Fibroblast of mammary gland (primary cell): ENCODE data around the gene SPTLC1.
A peak's percentile ranks its signal among the peaks of the same experiment; 100 is the strongest.
"Not testable (repeated sequence)": the region's sequence is repeated elsewhere in the genome, so short reads cannot be mapped to it uniquely, and the experiment has no call there.

Source experiments
- DNase-seq: peaks from one replicate; pipeline ENCODE4 v3.0.0-alpha.2; 2010; ENCODE audit warnings: low read depth
- H3K4me3 ChIP-seq: 2 replicates; pipeline ENCODE4 v1.5.1; 2011; ENCODE audit warnings: low read depth, mild to moderate bottlenecking, low read length, moderate library complexity; ENCODE audit not compliant: control insufficient read depth
- CTCF ChIP-seq: conservative IDR thresholded peaks from 2 replicates; pipeline ENCODE4 v1.5.1; 2011; ENCODE audit warnings: low read depth, low read length, inconsistent platforms; ENCODE audit not compliant: control insufficient read depth, insufficient read depth

SPTLC1 gene

GRCh38 chr9:92158097-92158601 lies 42.9 kb upstream of the SPTLC1 start:
- no peak for DNase-seq
- no peak overlapping the region for H3K4me3 ChIP-seq
- TF ChIP-seq CTCF: no peak

GRCh38 chr9:92155736-92156135 lies 40.5 kb upstream of the SPTLC1 start:
- H3K4me3 ChIP-seq, DNase-seq: not testable (repeated sequence)

- no peak for DNase-seq
- no peak overlapping the region for H3K4me3 ChIP-seq
These were observed 40.0 kb upstream of the SPTLC1 start for GRCh38 chr9:92155221-92155620.

GRCh38 chr9:92153466-92154415 lies 38.5 kb upstream of the SPTLC1 start:
- H3K4me3 ChIP-seq: not testable (repeated sequence)
- DNase-seq: peak; percentile 92

More at GRCh38 chr9:92155221-92155620, 40.0 kb upstream of the SPTLC1 start:
- TF ChIP-seq CTCF: no peak

GRCh38 chr9:92151691-92152393 lies 36.6 kb upstream of the SPTLC1 start:
- TF ChIP-seq CTCF: no peak
- H3K4me3 ChIP-seq: no peak overlapping the region
- peak; percentile 87 for DNase-seq

- not testable (repeated sequence) for H3K4me3 ChIP-seq, DNase-seq
These were observed 35.6 kb upstream of the SPTLC1 start for GRCh38 chr9:92150501-92151470.

GRCh38 chr9:92147852-92148180 lies 32.6 kb upstream of the SPTLC1 start:
- peak; percentile 29 for DNase-seq
- H3K4me3 ChIP-seq: no peak overlapping the region
- no peak for TF ChIP-seq CTCF
